Activated gamma-delta T cell (primary cell): ENCODE measurements around the gene GTPBP3.

Experiments used
- DNase-seq: peaks from one replicate; lab custom pipeline; 2025; lab: John Stamatoyannopoulos, UW

Gene GTPBP3

GRCh38 chr19:17327654-17328516 is 9.5 kb upstream of the GTPBP3 start:
- DNase-seq: peak; percentile 37

DNA sequence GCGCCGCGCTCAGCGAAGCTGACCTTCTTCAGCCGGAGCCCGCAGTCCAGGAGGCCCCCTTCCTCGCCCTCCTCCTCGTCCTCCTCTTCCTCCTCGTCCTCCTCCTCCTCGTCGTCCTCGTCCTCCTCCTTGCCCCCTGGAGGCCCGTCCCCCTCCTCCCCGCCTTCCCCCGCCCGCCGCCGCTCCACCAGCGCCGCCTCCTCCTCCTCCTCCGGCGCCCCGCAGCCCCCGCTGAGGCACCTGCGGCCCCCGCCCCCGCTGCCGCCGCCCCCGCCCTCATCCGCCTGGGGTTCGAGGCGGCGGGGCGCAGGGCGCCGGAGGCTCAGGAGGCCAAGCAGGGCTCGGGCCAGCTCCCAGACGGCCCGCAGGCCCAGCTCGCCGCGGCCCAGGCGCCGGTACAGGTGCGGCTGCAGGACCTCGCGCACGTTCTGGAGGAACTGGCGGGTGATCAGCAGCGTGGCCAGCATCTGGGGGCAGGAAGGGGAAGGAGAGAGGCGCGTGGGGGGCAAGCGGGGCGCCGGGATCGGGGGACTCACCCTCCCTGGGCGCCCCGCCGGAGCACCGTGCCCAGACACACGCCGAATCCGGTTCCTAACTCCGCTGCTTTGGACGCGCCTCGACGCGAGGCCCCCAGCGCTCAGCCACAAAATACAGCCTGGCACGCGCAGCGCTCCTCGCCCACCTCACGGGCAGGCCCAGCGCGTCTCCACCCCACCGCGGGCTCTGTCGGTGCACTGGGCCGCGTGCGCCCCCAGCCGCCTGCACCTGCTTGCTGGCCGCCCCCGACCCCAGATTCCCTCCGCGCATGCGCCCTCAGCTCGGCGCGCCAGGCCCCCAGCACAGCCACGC is 8.6 kb upstream of the GTPBP3 start:
- DNase-seq: peak; percentile 36

GRCh38 chr19:17329366-17330261 is 7.7 kb upstream of the GTPBP3 start:
- no peak for DNase-seq

DNA sequence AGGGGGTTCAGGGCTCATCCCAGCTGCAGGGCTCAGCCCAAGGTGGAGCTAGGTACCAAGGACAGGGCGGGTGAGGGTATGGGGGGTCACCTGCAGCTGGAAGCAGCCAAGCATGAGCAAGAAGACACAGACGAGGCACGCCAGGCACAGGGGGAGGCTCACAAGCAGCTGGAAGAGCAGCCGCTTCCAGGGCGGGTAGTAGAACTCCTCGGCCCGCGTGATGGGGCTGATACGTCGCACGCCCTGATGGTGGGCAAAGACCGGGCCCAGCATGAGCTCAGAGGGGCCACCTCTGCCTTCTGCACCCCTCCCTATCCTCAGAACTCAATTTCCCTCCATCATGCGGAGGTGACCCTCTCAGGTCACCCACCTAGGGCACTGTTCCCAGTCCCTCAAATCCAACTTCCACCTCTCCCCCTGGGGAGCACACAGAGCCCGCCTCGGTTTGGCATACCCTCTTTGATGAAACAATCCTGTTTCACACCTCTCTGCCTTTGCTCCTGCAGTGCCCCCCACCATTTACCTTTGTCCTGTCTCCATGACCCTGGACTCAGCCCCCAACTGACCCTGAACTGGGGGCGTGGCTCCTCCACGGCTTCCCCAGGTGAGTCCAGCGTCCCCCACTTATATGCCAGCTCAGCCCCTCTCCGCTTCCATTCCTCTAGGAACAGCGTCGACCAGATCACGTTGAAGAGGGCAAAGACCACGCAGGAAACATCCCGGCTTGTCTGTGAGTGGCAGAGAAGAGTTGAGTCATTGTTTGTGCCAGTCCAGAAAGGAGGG is 6.9 kb upstream of the GTPBP3 start:
- no peak for DNase-seq

DNA sequence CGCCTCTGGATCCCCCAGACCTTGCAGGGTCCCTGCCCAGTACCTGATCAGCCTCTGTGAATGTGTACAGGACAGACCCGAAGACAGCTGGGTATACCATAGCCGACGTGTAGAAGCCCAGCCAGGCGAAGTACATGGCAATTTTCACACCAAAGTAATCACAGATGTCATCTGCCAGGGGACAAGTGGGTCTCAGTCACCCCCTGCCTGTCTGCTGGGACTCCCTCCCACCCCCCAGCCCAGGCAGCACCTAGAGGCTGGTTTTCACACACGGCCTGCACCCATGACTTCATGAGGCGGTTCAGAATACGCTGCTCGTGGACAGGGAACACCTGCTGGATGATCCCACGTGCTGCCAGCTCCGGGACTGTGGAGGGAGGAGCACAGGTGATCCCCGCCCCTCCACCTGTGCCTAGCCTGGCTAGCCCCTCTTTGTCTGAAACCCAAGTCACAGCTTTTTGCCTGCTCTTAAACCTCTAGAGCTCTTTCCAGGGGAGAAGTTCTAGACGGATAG is 6.3 kb upstream of the GTPBP3 start:
- no peak for DNase-seq

- no peak for DNase-seq
Measured at GRCh38 chr19:17332360-17332676, 5.0 kb upstream of the GTPBP3 start.

- no peak for DNase-seq
Measured at GRCh38 chr19:17332677-17333581, 4.4 kb upstream of the GTPBP3 start.

- no peak for DNase-seq
Measured at GRCh38 chr19:17333611-17334413, 3.5 kb upstream of the GTPBP3 start.

DNA sequence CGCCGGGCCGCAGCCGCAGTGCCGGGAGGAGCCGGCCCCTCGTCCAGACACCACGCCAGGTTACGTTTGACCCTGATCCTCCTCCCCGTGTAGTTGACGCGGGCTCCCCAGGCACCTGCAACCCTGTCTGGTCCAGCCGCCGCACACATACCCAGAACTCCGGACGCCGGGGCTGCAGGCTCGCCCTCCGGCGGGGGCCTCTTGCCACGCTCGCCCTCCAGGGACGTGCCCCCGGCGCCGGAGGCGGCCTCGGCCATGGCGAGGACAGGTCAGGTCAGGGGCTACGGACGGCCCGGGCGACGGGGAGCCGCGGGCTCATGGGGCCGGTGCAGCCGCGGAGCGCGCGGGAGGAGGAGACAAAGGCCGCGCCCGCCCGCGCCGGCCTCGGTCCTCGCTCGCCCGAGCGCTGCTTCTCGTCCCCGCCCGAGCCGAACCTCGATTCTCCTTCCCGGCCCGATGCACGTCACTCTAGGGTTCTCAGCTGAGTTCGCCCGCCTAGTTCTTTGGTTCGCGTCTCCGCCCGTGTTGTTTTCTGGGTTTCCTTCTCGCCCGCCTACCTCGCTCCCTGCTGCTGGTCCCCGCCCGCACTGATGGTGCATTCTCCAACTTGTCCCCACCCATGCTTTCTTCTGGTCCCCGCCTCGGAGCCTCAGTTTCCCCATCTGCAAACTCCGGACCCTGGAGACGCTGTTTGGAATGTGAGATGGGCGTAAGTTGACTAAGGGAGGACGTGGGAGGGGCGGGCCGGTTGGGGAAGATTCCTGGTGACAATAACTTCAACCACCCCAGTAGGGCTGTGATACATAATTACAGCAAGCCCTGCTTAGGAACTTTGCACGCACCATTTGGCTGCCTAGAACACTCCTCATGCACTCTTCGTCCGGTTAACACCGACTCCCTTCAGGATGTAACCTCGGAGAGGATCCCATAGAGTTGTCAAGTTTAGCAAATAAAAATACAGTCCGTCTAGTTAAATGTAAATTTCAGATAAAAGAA is 2.6 kb upstream of the GTPBP3 start, which contains the start of gene ANO8:
Gene ANO8 (minus strand): TSS at position 442 of the 996 bp plus-strand sequence. CDS start 185 bp downstream, at position 257.
- DNase-seq: peak; percentile 73

GRCh38 chr19:17335575-17335974 is 1.8 kb upstream of the GTPBP3 start:
- DNase-seq: no peak

DNA sequence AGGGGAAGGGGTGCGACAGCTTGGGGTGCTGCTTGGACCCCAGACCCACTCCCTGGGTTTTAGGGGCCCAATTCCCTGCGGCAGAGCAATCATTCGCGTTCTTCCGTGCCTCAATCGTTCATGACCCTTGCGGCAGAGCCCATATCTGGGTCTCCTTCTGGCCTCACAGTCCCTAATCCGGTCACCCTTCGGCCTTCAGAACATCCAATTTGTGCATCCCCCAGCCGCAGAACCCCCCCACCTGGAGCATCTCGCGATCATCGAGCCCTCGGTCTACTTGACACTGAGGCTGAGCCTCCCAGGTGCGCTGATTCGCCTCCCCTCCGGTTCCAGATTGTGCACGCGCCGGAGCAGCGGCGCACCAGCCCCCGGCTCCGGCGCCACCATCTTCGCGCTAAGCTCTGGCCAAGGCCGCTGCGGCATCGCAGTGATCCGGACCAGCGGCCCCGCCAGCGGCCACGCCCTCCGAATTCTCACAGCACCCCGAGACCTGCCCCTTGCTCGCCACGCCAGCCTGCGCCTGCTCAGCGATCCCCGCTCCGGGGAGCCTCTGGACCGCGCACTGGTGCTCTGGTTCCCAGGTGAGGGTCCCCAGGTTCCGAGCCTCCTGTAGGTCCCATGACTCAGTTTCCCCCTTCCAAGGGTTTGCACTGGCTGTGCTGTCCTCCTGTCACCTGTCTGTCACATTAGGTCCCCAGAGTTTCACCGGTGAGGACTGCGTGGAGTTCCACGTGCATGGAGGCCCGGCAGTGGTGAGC is 501 bp downstream of the GTPBP3 start:
- DNase-seq: no peak

DNA sequence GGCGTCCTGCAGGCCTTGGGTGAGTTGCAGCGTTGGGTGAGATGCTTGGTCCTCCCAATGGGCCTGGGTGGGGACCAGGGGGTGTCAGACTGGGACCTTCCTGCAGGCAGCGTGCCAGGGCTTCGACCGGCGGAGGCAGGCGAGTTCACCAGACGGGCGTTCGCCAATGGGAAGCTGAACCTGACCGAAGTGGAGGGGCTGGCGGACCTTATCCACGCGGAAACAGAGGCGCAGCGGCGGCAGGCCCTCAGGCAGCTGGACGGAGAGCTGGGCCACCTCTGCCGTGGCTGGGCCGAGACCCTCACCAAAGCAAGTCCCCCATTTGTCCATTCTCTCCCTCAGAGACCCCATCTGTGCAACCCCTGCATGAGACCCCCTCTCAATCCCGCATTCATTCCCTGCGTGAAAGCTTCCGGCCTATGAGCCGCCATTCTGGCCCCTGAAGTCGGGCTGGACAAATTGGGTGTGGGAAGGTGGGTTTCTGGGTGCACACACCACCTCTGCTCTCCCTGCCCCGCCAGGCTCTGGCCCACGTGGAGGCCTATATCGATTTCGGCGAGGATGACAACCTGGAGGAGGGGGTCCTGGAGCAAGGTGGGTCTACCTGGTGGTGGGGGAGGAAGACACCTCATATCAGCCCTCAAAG is 1.2 kb downstream of the GTPBP3 start:
- DNase-seq: no peak

- DNase-seq: no peak
Measured at GRCh38 chr19:17339088-17339741, 1.9 kb downstream of the GTPBP3 start.

DNA sequence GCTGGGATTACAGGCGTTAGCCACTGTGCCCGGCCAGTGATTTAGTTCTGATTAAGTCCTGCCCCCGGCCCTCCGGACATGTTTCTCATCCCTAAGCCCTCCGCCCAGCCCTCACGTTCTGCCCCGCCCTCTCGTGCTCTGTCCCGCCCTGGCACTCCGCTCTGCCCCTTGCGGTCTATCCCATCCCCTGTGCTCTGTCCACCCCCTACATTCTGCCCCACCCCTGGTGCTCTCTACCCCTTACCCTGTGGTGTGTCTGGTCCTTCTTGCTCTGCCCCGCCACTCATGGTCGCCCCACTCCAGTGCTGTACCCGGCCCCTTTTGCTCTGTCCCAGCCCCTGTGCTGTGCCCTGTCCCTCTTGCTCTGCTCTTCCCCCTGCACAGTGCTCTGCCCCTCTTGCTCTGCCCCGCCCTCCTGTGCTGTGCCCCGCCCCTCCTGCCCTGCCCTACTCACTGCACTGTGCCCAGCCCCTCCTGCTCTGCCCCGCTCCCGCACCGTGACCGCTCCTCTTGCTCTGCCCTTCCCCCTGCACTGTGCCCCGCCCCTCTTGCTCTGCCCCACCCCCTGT is 3.0 kb downstream of the GTPBP3 start:
- no peak for DNase-seq

DNA sequence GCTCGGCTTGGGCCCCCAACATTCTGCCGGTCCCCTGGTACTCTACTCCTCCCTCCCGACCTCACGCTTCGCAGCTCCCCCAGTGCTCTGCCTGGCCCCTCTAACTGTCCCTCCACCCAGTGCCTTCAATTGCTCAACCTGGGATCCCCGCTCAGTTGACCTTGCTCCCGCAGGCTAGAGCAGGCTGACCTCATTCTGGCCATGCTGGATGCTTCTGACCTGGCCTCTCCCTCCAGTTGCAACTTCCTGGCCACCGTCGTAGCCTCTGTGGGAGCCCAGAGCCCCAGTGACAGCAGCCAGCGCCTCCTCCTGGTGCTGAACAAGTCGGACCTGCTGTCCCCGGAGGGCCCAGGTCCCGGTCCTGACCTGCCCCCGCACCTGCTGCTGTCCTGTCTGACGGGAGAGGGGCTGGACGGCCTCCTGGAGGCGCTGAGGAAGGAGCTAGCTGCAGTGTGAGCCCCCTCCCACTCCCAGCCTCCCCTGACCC is 3.6 kb downstream of the GTPBP3 start:
- no peak for DNase-seq
